Measurements from ENCODE around the gene WDR36.

WDR36 gene

DNA sequence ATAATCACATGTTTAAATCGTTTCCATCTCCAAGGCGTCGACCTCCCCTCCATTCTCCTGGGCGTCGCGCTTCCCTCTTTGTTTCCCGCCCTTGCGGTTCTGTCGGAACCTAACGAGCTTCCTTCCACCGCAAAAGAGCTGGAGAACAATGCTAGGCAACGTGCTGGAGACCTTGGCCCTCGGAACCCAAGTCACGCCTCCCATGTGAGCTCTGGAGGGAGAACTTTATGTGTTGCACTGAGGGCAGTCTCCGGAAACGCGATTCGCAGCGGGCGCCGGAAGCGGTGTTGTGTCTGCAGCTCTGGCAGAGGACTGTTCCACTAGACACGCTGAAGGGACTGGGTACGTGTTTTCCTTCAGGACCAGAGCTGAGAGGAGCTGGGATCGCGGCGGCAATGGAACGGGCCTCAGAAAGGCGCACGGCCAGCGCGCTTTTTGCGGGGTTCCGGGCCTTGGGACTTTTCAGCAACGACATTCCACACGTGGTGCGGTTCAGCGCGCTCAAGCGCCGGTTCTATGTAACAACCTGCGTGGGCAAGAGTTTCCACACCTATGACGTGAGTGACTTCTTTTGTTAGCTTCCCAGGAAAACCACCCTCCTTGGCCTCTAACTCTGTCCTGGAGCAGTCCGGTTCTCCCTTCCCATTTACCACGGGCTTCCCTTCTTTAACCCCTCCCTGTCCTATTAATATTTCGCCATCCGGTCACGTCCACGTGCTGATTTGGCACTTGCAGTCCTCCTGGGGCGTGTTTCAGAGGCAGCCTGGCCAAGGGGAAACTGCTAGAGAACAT is at the start of gene WDR36:
Gene WDR36 (plus strand): TSS at position 287 of the 792 bp plus-strand sequence. CDS start 109 bp downstream, at position 396.
- Mint-ChIP-seq H3K4me3 (peak within 1 kb of the TSS; percentile 98), H3K36me3 (ENCODE audit: low read depth) (peaks cover 2% of the 10 kb centered on the region), H3K9me3 (peaks cover 3% of the 10 kb centered on the region), H3K27ac (peak within 1 kb of the TSS; percentile 95), H3K4me1 (ENCODE audit: low read depth) (peaks cover 24% of the 10 kb centered on the region), H3K27me3 (ENCODE audit: low read depth) (peaks cover 11% of the 10 kb centered on the region)

DNA sequence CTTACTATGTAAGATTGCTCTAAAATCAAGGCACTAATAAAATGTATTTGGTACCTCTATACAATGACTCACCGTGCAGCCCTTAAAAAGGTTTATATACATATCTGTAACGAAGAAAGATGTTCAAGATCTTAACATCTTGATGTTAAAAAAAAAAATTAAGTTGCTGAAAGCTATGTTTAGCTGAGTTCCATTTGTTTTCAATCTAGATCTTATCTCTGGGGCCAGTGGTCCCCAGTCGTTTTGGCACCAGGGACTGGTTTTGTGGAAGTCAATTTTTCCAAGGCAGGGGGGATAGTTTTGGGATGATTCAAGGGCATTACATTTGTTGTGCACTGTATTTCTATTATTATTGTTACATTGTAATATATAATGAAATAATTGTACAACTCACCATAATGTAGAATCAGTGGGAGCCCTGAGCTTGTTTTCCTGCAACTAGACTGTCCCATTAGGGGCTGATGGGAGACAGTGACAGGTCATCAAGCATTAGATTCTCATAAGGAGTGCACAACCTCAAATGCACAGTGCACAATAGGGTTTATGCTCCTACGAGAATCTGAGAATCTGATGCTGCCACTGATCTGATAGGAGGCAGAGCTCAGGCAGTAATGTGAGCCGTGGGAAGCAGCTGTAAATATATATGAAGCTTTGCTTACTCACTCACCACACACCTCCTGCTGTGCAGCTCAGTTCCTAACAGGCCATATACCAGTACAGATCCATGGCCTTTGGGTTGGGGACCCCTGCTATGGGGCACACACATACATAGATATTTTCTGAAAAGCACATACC is 48.2 kb upstream of the WDR36 start:
- Mint-ChIP-seq H3K27me3 (ENCODE audit: low read depth) (no peaks in the 10 kb centered on the region), H3K4me3 (no peak overlapping the region), H3K9me3 (no peaks in the 10 kb centered on the region), H3K27ac (no peak overlapping the region), H3K36me3 (ENCODE audit: low read depth) (no peaks in the 10 kb centered on the region), H3K4me1 (ENCODE audit: low read depth) (no peaks in the 10 kb centered on the region)

GRCh38 chr5:111058064-111058463 is 34.1 kb upstream of the WDR36 start:
- no peaks in the 10 kb centered on the region for H3K36me3 Mint-ChIP-seq (ENCODE audit: low read depth)
- H3K4me3 Mint-ChIP-seq, result no peak overlapping the region
- no peaks in the 10 kb centered on the region for H3K4me1 Mint-ChIP-seq (ENCODE audit: low read depth)
- no peaks in the 10 kb centered on the region for H3K9me3 Mint-ChIP-seq
- H3K27ac Mint-ChIP-seq, result no peak overlapping the region
- H3K27me3 Mint-ChIP-seq (ENCODE audit: low read depth), result peaks cover 26% of the 10 kb centered on the region

- Mint-ChIP-seq H3K4me3 (no peak overlapping the region), H3K9me3 (no peaks in the 10 kb centered on the region), H3K27ac (no peak overlapping the region), H3K4me1 (ENCODE audit: low read depth) (no peaks in the 10 kb centered on the region), H3K36me3 (ENCODE audit: low read depth) (no peaks in the 10 kb centered on the region), H3K27me3 (ENCODE audit: low read depth) (peaks cover 27% of the 10 kb centered on the region)
Measured at GRCh38 chr5:111060169-111060568, 32.0 kb upstream of the WDR36 start.

DNA sequence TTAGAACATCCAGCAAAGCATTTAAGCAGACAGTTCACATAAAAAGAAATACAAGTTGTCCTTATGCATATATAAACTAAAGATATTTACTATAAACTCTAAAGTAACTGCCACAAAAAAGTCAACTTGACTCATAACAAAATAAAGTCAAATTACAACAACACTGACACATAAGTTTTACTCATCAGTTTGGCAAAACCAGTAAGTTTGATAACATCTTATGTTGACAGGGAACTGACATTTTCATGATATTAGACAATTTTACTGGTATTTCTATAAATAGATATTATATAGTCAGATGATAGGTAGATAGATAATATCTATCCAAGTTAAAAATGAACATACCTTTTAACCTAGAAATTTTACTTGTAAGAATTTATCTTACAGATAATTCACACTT is 30.5 kb upstream of the WDR36 start:
- H3K36me3 Mint-ChIP-seq (ENCODE audit: low read depth), result no peaks in the 10 kb centered on the region
- no peaks in the 10 kb centered on the region for H3K9me3 Mint-ChIP-seq
- peaks cover 38% of the 10 kb centered on the region for H3K27me3 Mint-ChIP-seq (ENCODE audit: low read depth)
- no peak overlapping the region for H3K27ac Mint-ChIP-seq
- H3K4me3 Mint-ChIP-seq, result no peak overlapping the region
- no peaks in the 10 kb centered on the region for H3K4me1 Mint-ChIP-seq (ENCODE audit: low read depth)

GRCh38 chr5:111063709-111064322 is 28.3 kb upstream of the WDR36 start:
- Mint-ChIP-seq H3K36me3 (ENCODE audit: low read depth) (no peaks in the 10 kb centered on the region), H3K27ac (no peak overlapping the region), H3K4me1 (ENCODE audit: low read depth) (no peaks in the 10 kb centered on the region), H3K4me3 (no peak overlapping the region), H3K27me3 (ENCODE audit: low read depth) (peaks cover 47% of the 10 kb centered on the region), H3K9me3 (no peaks in the 10 kb centered on the region)

- Mint-ChIP-seq H3K4me1 (ENCODE audit: low read depth) (peaks cover 4% of the 10 kb centered on the region), H3K27me3 (ENCODE audit: low read depth) (peaks cover 72% of the 10 kb centered on the region), H3K4me3 (no peak overlapping the region)
Measured at GRCh38 chr5:111066261-111066938, 25.7 kb upstream of the WDR36 start.

DNA sequence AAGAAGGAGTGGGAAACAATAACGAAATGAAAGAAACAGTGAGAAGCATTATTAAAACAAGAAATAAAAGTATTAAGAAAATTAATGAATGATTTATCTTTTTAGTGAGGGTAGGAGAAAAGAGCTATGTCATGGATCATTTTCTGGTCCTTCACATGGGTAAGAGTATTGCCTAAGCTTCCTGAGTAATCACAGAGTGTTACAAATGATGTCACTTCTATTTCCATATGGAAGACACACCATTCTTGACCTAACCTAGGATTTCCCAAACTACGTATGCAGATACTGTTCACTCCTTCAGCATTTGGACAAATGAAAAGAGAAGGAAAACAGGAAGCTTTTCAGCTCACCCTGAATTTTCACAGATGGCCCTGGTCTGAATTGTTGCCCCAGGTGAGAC is 23.9 kb upstream of the WDR36 start:
- H3K36me3 Mint-ChIP-seq (ENCODE audit: low read depth), result no peaks in the 10 kb centered on the region
- H3K27me3 Mint-ChIP-seq (ENCODE audit: low read depth), result peaks cover 85% of the 10 kb centered on the region
- no peak overlapping the region for H3K27ac Mint-ChIP-seq
- peaks cover 10% of the 10 kb centered on the region for H3K4me1 Mint-ChIP-seq (ENCODE audit: low read depth)
- no peak overlapping the region for H3K4me3 Mint-ChIP-seq
- H3K9me3 Mint-ChIP-seq, result no peaks in the 10 kb centered on the region

More at GRCh38 chr5:111066261-111066938, 25.7 kb upstream of the WDR36 start:
- H3K9me3 Mint-ChIP-seq, result no peaks in the 10 kb centered on the region
- no peaks in the 10 kb centered on the region for H3K36me3 Mint-ChIP-seq (ENCODE audit: low read depth)
- H3K27ac Mint-ChIP-seq, result no peak overlapping the region

GRCh38 chr5:111069839-111070238 is 22.3 kb upstream of the WDR36 start:
- Mint-ChIP-seq H3K27me3 (ENCODE audit: low read depth) (peaks cover 84% of the 10 kb centered on the region), H3K4me3 (no peak overlapping the region), H3K4me1 (ENCODE audit: low read depth) (peaks cover 14% of the 10 kb centered on the region), H3K9me3 (no peaks in the 10 kb centered on the region), H3K36me3 (ENCODE audit: low read depth) (no peaks in the 10 kb centered on the region), H3K27ac (no peak overlapping the region)

DNA sequence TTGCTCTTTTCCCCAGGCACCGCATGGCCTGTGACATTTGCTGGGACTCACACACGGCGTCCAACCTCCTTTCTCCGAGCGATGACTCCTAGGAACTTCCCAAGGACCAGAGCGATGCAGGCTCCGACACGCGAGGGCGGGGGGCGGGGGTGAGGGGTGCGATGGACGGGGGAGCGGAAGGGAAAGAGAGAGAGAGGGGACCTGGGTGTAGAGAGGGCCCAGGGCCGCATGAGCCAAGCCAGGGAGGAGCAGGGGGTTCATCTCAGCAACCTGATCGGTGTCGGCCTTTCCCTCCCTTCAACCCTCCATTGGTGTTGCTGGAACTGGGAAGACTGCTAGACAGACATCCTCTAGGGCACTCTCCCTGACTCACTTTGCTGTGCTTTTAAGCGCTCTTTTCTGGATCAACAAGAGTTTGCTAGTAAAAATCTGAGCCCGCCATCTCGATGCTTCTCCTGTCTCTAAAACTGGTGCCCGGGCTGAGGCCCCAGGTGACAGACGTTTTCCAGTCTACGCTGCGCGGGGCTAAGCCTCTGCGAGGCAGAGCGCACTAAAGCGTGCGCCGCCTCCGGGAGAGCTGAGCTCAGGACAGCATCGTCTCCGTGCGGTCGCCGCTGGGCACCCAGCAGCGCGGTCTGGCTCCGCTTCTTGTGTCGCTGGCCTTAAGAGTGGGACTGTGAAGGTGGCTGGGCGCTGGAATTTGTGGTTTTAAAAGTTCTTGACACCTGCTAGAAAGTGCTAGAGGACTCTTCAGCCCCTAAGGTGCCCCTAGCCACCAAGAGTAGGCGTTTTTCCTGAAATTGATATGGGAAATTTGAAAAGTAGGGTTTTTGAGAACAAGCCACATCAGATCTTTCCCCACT is 21.6 kb upstream of the WDR36 start:
- H3K4me1 Mint-ChIP-seq (ENCODE audit: low read depth), result peaks cover 14% of the 10 kb centered on the region
- H3K9me3 Mint-ChIP-seq, result no peaks in the 10 kb centered on the region
- H3K27ac Mint-ChIP-seq, result no peak overlapping the region
- H3K36me3 Mint-ChIP-seq (ENCODE audit: low read depth), result no peaks in the 10 kb centered on the region
- H3K27me3 Mint-ChIP-seq (ENCODE audit: low read depth), result peaks cover 87% of the 10 kb centered on the region
- peak overlapping the region; percentile 48 for H3K4me3 Mint-ChIP-seq

- no peak within 1 kb of the TSS for H3K27ac Mint-ChIP-seq
- peaks cover 81% of the 10 kb centered on the region for H3K27me3 Mint-ChIP-seq (ENCODE audit: low read depth)
- peak within 1 kb of the TSS; percentile 90 for H3K4me3 Mint-ChIP-seq
- peaks cover 14% of the 10 kb centered on the region for H3K4me1 Mint-ChIP-seq (ENCODE audit: low read depth)
- H3K36me3 Mint-ChIP-seq (ENCODE audit: low read depth), result no peaks in the 10 kb centered on the region
- H3K9me3 Mint-ChIP-seq, result no peaks in the 10 kb centered on the region
Measured at GRCh38 chr5:111071413-111071812, 20.7 kb upstream of the WDR36 start, which contains the start of gene TSLP. Gene TSLP (plus strand): TSS chr5:111071713. CDS start chr5:111071891, 178 bp downstream.

DNA sequence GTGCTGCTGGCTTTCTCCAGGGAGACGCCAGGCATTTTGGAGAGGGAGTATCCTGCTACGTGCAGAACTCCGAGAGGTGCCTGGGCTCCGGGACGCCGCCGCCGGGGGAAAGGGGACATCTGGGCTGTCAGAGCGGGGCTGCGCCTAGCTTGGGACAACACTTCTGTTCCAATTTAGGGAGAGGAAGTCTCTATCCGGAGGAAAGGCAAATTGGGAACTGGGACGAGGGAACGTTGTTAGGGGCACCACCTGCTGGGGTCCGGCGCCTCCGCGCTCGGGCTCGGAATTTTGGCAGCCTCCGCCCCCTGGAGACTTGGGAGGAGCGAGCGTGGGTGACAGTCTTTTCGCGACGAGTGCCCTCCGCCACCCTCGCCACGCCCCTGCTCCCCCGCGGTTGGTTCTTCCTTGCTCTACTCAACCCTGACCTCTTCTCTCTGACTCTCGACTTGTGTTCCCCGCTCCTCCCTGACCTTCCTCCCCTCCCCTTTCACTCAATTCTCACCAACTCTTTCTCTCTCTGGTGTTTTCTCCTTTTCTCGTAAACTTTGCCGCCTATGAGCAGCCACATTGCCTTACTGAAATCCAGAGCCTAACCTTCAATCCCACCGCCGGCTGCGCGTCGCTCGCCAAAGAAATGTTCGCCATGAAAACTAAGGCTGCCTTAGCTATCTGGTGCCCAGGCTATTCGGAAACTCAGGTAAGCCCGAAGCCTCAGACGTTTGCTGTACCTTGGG is 19.0 kb upstream of the WDR36 start:
- Mint-ChIP-seq H3K4me1 (ENCODE audit: low read depth) (peaks cover 14% of the 10 kb centered on the region), H3K9me3 (no peaks in the 10 kb centered on the region), H3K27ac (no peak overlapping the region), H3K36me3 (ENCODE audit: low read depth) (no peaks in the 10 kb centered on the region), H3K4me3 (peak overlapping the region; percentile 90), H3K27me3 (ENCODE audit: low read depth) (peaks cover 67% of the 10 kb centered on the region)

- Mint-ChIP-seq H3K27me3 (ENCODE audit: low read depth) (peaks cover 63% of the 10 kb centered on the region), H3K27ac (no peak overlapping the region), H3K9me3 (no peaks in the 10 kb centered on the region), H3K36me3 (ENCODE audit: low read depth) (no peaks in the 10 kb centered on the region), H3K4me3 (peak overlapping the region; percentile 90), H3K4me1 (ENCODE audit: low read depth) (peaks cover 14% of the 10 kb centered on the region)
Measured at GRCh38 chr5:111074244-111074643, 17.9 kb upstream of the WDR36 start.

All from T-helper 1 cell treated with Interleukin-12 subunit alpha and Interleukin-12 subunit beta and Interleukin-4 antibody, amounts not matched to agents 30 μg/mL and 1 μg/mL, for 36 hours (primary cell).